Nephron (organoid): ENCODE measurements around the gene TMEM143.
A peak's percentile ranks its signal among the peaks of the same experiment; 100 is the strongest.

Source experiments
- H3K27ac Mint-ChIP-seq, 3 experiments: 2 replicates each; pipeline ENCODE4 v1.8.0; 2020; ENCODE audit warnings: mixed read lengths in 3 of 3, mild to moderate bottlenecking in 2 of 3, moderate library complexity in 1 of 3
- H3K27me3 Mint-ChIP-seq: 2 replicates; pipeline ENCODE4 v1.8.0; 2021; ENCODE audit warnings: low read depth, mild to moderate bottlenecking, moderate library complexity, mixed read lengths
- H3K36me3 Mint-ChIP-seq: 2 replicates; pipeline ENCODE4 v1.8.0; 2020; ENCODE audit warnings: low read depth, mixed read lengths
- H3K4me1 Mint-ChIP-seq: 2 replicates; pipeline ENCODE4 v1.8.0; 2020; ENCODE audit warnings: mixed read lengths
- H3K4me3 Mint-ChIP-seq, 3 experiments: 2 replicates each; pipeline ENCODE4 v1.8.0; 2020; ENCODE audit warnings: mild to moderate bottlenecking in 3 of 3, mixed read lengths in 3 of 3, moderate library complexity in 2 of 3
- H3K9me3 Mint-ChIP-seq: 2 replicates; pipeline ENCODE4 v1.8.0; 2020; ENCODE audit warnings: mixed read lengths
- TF ChIP-seq, protein P1 (sequence below), 3 experiments: fragments of 200-600 bp; sonication (generic); IDR thresholded peaks; one replicate each; pipeline ENCODE4 v1.5.0; 2021; ENCODE audit warnings: antibody characterized with exemption in 3 of 3; ENCODE audit not compliant: unreplicated experiment in 3 of 3

The TMEM143 gene

DNA sequence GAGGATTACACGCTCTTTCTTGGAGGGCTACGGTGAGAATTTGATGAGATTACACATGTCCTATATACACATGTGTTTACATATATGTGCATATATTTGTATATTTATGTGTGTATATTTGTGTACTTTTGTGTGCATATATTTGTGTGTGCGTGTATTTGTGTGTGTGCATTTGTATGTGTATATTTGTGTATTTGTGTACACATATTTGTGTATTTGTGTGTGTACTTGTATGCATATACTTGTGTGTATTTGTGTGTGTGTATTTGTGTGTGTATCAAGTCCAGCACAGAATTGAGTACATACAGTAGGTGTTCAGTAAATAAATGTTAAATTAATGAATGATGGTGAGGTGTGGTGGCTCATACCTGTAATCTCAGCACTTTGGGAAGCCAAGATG lies 1.8 kb downstream of the TMEM143 start:
- TF ChIP-seq, protein P1, sequence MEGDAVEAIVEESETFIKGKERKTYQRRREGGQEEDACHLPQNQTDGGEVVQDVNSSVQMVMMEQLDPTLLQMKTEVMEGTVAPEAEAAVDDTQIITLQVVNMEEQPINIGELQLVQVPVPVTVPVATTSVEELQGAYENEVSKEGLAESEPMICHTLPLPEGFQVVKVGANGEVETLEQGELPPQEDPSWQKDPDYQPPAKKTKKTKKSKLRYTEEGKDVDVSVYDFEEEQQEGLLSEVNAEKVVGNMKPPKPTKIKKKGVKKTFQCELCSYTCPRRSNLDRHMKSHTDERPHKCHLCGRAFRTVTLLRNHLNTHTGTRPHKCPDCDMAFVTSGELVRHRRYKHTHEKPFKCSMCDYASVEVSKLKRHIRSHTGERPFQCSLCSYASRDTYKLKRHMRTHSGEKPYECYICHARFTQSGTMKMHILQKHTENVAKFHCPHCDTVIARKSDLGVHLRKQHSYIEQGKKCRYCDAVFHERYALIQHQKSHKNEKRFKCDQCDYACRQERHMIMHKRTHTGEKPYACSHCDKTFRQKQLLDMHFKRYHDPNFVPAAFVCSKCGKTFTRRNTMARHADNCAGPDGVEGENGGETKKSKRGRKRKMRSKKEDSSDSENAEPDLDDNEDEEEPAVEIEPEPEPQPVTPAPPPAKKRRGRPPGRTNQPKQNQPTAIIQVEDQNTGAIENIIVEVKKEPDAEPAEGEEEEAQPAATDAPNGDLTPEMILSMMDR (IDR thresholded peaks at IDR 0.05; ENCODE audit: unreplicated experiment in 3 of 3), result no peak
- no peaks in the 10 kb centered on the region for H3K36me3 Mint-ChIP-seq
- H3K9me3 Mint-ChIP-seq, result no peaks in the 10 kb centered on the region
- no peaks in the 10 kb centered on the region for H3K4me1 Mint-ChIP-seq
- H3K4me3 Mint-ChIP-seq, result peak overlapping the region; percentile 11 to 67 (median 49)
- peak overlapping the region in 1 of 3 experiments; percentile 17 for H3K27ac Mint-ChIP-seq
- no peaks in the 10 kb centered on the region for H3K27me3 Mint-ChIP-seq

DNA sequence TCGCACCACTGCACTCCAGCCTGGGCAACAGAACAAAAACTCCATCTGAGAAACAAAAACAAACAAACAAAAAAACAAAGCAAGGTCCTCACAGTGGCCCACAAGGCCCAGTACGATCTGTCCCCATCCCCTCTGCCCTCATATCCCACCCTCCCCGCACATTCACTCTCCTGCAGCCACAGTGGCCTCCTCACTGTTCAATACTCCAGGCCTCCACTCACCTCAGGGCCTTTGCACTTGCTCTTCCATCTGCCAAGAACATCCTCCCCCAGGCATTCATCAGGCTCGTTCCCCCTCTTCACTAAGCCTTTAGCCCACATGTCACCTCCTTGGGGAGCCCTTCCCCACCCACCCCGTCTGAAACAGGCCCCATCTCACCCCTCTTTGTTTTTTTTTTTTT lies 4.6 kb downstream of the TMEM143 start:
- H3K27me3 Mint-ChIP-seq, result no peaks in the 10 kb centered on the region
- no peaks in the 10 kb centered on the region for H3K9me3 Mint-ChIP-seq
- H3K4me3 Mint-ChIP-seq, result no peak overlapping the region
- no peaks in the 10 kb centered on the region for H3K4me1 Mint-ChIP-seq
- no peaks in the 10 kb centered on the region for H3K36me3 Mint-ChIP-seq
- H3K27ac Mint-ChIP-seq, result no peak overlapping the region
- TF ChIP-seq, protein P1 (IDR thresholded peaks at IDR 0.05; ENCODE audit: unreplicated experiment in 3 of 3), result no peak

DNA sequence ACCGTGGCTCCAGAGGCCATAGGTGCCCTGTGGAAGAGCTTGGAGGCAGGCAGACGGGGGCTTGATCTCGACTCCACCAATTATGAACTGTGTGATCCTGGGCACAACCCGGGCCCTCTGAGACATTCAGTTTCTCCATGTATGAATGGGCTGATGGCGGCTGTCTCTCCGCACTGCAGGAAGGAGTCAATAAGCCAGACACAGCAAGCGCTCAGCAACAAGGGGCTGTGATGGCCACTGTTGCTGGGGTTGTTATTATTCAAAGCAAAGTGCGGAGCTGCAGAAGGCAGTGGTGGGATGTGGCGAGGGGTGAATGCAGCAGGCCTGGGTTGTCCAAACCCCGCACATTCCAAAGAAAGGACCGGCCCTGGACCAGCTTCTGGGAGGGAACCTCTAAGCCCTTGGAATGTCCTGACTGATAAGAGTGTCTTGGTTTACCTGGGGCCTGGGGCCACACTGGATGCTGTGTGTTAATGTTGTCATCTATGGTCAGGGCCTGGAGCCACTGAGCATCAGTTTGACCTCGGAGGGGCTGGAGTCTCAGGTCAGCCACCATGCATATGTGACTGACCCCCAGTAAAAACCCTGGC lies 8.3 kb downstream of the TMEM143 start:
- Mint-ChIP-seq H3K27me3 (peaks cover 4% of the 10 kb centered on the region), H3K36me3 (no peaks in the 10 kb centered on the region), H3K4me1 (no peaks in the 10 kb centered on the region), H3K9me3 (no peaks in the 10 kb centered on the region), H3K4me3 (no peak overlapping the region), H3K27ac (peak overlapping the region in 1 of 3 experiments; percentile 59)
- TF ChIP-seq, protein P1 (IDR thresholded peaks at IDR 0.05; ENCODE audit: unreplicated experiment in 3 of 3), result no peak

DNA sequence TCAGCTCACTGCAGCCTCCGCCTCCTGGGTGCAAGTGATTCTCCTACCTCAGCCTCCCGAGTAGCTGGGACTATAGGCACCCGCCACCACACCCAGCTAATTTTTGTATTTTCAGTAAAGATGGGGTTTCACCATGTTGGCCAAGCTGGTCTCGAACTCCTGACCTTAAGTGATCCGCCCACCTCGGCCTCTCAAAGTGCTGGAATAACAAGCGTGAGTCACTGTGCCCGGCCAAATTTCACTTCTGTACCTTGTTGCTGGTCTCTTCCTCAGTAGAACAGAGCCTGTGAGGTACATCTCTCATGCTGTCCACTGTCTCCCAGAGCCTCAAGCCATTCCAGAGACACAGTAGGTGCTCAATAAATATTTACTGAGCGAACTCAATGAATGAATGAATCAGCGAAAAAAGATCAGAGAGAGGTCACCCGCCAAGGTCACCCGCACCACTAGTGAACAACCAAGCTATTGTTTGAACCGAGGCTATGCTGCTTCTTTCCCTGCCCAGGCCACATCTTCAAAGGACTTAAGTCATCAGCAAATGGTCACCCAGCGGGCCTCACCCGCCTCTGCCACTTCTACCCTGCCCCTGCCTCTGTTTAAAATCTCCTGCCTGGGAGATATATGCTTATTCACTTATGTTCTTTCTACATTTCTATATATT lies 9.3 kb downstream of the TMEM143 start:
- Mint-ChIP-seq H3K27me3 (peaks cover 4% of the 10 kb centered on the region), H3K4me1 (no peaks in the 10 kb centered on the region), H3K9me3 (no peaks in the 10 kb centered on the region), H3K4me3 (no peak overlapping the region), H3K36me3 (no peaks in the 10 kb centered on the region), H3K27ac (peak overlapping the region in 2 of 3 experiments; percentile 29 to 54)
- TF ChIP-seq, protein P1 (IDR thresholded peaks at IDR 0.05; ENCODE audit: unreplicated experiment in 3 of 3), result no peak

DNA sequence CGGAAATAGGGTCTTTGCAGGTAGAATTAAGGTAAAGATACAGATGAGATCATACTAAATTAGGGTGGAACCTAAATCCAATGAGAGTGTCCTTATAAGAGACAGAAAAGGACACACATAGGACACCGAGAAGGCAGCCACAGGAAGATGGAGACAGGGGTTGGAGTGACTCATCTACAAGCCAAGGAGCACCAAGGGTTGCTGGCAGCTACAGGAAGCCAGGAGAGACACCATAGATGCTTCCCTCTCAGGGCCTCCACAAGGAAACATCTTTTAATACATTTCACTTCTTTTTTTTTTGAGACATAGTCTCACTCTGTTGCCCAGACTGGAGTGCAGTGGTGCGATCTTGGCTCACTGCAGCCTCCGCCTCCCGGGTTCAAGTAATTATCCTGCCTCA lies 10.1 kb downstream of the TMEM143 start:
- Mint-ChIP-seq H3K4me1 (no peaks in the 10 kb centered on the region), H3K9me3 (no peaks in the 10 kb centered on the region), H3K36me3 (no peaks in the 10 kb centered on the region), H3K27ac (no peak overlapping the region), H3K27me3 (peaks cover 4% of the 10 kb centered on the region), H3K4me3 (no peak overlapping the region)
- TF ChIP-seq, protein P1 (IDR thresholded peaks at IDR 0.05; ENCODE audit: unreplicated experiment in 3 of 3), result no peak

DNA sequence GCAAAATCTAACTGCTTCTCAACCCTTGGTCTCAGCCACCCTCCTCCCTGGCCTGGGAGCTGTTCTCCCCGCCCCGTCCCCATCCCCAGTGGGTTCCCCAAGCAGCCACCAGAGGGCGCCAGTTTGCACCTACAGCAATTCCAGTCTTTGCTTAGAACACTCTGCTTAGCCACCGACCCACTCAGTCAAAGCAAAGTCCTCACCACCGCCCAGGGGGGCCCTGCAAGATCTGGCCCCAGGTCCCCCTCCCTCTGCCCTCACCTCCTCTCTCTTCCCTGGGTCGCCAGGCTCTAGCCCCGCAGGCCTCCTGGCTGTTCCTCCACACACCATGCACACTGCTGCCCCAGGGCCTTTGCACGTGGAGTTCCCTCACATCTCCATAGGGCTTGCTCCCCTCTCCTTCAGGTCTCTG lies 12.4 kb downstream of the TMEM143 start:
- no peaks in the 10 kb centered on the region for H3K36me3 Mint-ChIP-seq
- H3K9me3 Mint-ChIP-seq, result no peaks in the 10 kb centered on the region
- peaks cover 6% of the 10 kb centered on the region for H3K4me1 Mint-ChIP-seq
- peaks cover 4% of the 10 kb centered on the region for H3K27me3 Mint-ChIP-seq
- TF ChIP-seq, protein P1 (IDR thresholded peaks at IDR 0.05; ENCODE audit: unreplicated experiment in 3 of 3), result peak; percentile 61 to 72 (median 64)
- no peak overlapping the region for H3K27ac Mint-ChIP-seq
- H3K4me3 Mint-ChIP-seq, result no peak overlapping the region
